SK-N-SH treated with all-trans-retinoic acid at 6 μM for 48 hours (cell line): ENCODE measurements around the gene CCDC120.

ENCODE experiments used
- ARNTL ChIP-seq: fragments of 450-650 bp; formaldehyde crosslinking; IDR thresholded peaks from 2 replicates; pipeline ENCODE4 v1.5.0; 2020; ENCODE audit warnings: low read depth, mild to moderate bottlenecking, moderate library complexity, borderline replicate concordance
- ISL1 ChIP-seq: fragments of 250-450 bp; sonication (Bioruptor Pico); IDR thresholded peaks from 2 replicates; pipeline ENCODE4 v2.1.2; 2022; ENCODE audit warnings: mild to moderate bottlenecking, moderate library complexity
- RARB ChIP-seq: fragments of 250-450 bp; sonication (Bioruptor Pico); IDR thresholded peaks from 2 replicates; pipeline ENCODE4 v1.8.0; 2021; ENCODE audit warnings: mild to moderate bottlenecking, moderate library complexity
- ZFP30 ChIP-seq: fragments of 450-650 bp; formaldehyde crosslinking; IDR thresholded peaks from 2 replicates; pipeline ENCODE4 v1.5.0; 2022; ENCODE audit warnings: mild to moderate bottlenecking, moderate library complexity

- TF ChIP-seq ARNTL (CRISPR knock-in tag) (no peak), RARB (CRISPR knock-in tag) (no peak), ISL1 (no peak), ZFP30 (CRISPR knock-in tag) (no peak)
These were observed 39.1 kb upstream of the CCDC120 start for GRCh38 chrX:49019599-49020249.
